BE2C (cell line): Measurements from ENCODE around the gene SPTBN1. TPM values are rescaled to one million over a fixed set of nuclear protein-coding genes. Genes with fewer than 3 reads are reported as not detected.

Experiments
- DNase-seq: peaks from one replicate; pipeline ENCODE4 v3.0.0-alpha.2; 2020
- H3K27me3 ChIP-seq: fragments of 250-450 bp; sonication (Bioruptor Pico); 2 replicates; pipeline ENCODE4 v1.5.1; 2020; ENCODE audit warnings: mild to moderate bottlenecking
- H3K36me3 ChIP-seq: fragments of 250-450 bp; sonication (Bioruptor Pico); 2 replicates; pipeline ENCODE4 v1.5.1; 2020; ENCODE audit warnings: mild to moderate bottlenecking
- H3K4me1 ChIP-seq: fragments of 250-450 bp; sonication (Bioruptor Pico); 2 replicates; pipeline ENCODE4 v1.5.1; 2020
- H3K4me3 ChIP-seq: 2 replicates; pipeline ENCODE4 v1.5.1; 2011; ENCODE audit warnings: low read depth, low read length
- H3K9me3 ChIP-seq: fragments of 250-450 bp; sonication (Bioruptor Pico); 2 replicates; pipeline ENCODE4 v1.5.1; 2020
- polyA plus RNA-seq: library from polyadenylated mRNA; unstranded; fragments of >200 nt; gene quantifications from one replicate; pipeline ENCODE4 v1.2.1, GENCODE V29; 2012; ENCODE audit warnings: low read depth, missing spikeins; ENCODE audit not compliant: insufficient read length, insufficient read depth
- TF ChIP-seq, protein P1 (sequence below): IDR thresholded peaks from 2 replicates; pipeline ENCODE4 v1.5.1; 2012; ENCODE audit warnings: mild to moderate bottlenecking, low read depth, low read length

The SPTBN1 gene
- polyA plus RNA-seq = 135 TPM

DNA sequence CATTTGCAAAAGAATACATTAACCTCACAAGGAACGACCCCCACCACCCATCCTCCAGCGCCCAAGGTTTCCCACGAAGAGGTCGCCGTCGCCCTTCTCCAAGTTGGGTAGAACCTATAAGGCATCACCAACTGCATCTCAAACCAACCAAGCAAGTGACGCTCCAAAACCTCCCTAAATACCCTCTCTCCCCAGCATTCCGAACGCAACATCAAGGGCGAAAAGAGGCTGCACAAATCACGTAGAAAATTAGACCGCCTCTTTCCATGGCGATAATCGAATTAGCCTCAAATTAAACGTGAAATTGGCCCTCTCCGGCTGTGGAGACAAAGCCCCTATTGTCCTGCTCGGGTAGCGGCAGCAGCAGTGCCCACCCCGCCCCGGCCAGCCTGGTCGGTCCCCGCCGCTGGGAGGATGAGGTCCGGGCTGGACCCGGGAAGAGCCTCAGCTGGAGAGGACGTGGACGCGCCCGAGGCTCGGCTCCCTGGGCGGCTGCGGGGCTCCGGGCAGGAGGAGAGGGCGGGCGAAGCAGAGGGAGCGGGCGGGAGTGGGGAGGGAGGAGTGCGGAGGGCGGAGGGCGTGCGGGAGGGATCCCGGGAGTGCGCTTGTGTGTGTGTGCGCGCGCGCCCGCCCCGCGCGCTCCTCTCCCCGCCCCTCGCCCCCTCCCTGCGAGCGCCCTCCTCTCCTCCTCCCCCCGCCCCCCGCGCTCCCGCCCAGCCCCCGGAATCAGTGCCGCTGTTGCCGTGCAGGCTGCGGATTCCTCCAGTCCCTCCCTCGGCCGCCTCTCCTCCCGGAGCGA is at the start of gene SPTBN1:
SPTBN1 (plus strand) TSS at position 765 of the 799 bp plus-strand sequence. CDS start 70,092 bp downstream, outside the sequence.
- Histone ChIP-seq H3K27me3 (no peaks in the 10 kb centered on the region), H3K36me3 (no peaks in the 10 kb centered on the region; the same call in 1 of the 2 replicates), H3K4me3 (peak within 1 kb of the TSS; percentile 80), H3K4me1 (no peaks in the 10 kb centered on the region), H3K9me3 (no peaks in the 10 kb centered on the region)
- DNase-seq = peak; percentile 86
- TF ChIP-seq, protein P1, sequence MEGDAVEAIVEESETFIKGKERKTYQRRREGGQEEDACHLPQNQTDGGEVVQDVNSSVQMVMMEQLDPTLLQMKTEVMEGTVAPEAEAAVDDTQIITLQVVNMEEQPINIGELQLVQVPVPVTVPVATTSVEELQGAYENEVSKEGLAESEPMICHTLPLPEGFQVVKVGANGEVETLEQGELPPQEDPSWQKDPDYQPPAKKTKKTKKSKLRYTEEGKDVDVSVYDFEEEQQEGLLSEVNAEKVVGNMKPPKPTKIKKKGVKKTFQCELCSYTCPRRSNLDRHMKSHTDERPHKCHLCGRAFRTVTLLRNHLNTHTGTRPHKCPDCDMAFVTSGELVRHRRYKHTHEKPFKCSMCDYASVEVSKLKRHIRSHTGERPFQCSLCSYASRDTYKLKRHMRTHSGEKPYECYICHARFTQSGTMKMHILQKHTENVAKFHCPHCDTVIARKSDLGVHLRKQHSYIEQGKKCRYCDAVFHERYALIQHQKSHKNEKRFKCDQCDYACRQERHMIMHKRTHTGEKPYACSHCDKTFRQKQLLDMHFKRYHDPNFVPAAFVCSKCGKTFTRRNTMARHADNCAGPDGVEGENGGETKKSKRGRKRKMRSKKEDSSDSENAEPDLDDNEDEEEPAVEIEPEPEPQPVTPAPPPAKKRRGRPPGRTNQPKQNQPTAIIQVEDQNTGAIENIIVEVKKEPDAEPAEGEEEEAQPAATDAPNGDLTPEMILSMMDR = no peak

DNA sequence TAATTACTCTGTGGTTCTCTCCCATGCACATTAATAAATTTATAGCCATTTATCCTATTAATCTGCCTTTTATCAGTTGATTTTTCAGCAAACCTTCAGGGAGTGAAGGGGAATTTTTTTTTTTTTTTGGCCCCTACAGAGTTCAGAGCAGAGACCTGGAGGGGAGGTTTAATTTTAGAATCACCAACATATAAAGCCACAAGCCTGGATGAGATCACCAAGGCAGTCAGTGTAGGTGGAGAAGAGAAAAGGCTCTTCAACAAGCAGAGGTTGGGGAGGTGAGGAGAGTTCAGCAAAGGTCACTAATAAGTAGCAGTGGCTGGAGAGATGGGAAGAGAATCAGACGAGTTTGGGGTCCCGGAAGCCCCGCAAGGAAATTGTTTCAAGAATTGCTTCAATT is 48.4 kb upstream of the SPTBN1 start:
- TF ChIP-seq, protein P1 = no peak
- no peak overlapping the region for H3K4me3 ChIP-seq
- H3K4me1 ChIP-seq = peaks cover 5% of the 10 kb centered on the region; the same call in 1 of the 2 replicates
- DNase-seq = no peak
- no peaks in the 10 kb centered on the region for H3K36me3 ChIP-seq
- no peaks in the 10 kb centered on the region for H3K9me3 ChIP-seq
- H3K27me3 ChIP-seq = no peaks in the 10 kb centered on the region

DNA sequence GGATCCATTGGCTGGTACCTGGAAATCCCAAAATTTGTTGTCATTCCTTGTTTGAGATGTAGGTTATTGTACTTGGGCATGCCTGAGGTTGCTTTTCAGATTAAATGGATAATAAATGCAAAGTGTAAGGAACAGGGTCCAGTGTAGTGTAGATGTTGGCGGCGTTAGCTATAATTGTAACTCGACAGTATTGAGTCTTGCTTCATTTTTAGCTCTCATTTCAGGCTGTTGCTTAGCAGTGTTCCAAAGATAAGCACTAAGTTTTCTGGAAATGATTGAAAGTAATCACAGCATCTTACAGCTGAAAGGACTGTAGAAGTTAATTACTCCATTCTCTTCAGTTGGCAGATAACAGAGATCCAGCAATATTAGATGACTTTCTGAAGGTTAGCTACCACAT is 47.8 kb upstream of the SPTBN1 start:
- no peaks in the 10 kb centered on the region for H3K36me3 ChIP-seq
- H3K27me3 ChIP-seq = no peaks in the 10 kb centered on the region
- no peaks in the 10 kb centered on the region for H3K9me3 ChIP-seq
- TF ChIP-seq, protein P1 = no peak
- H3K4me1 ChIP-seq = peaks cover 5% of the 10 kb centered on the region; the same call in 1 of the 2 replicates
- no peak overlapping the region for H3K4me3 ChIP-seq
- no peak for DNase-seq

DNA sequence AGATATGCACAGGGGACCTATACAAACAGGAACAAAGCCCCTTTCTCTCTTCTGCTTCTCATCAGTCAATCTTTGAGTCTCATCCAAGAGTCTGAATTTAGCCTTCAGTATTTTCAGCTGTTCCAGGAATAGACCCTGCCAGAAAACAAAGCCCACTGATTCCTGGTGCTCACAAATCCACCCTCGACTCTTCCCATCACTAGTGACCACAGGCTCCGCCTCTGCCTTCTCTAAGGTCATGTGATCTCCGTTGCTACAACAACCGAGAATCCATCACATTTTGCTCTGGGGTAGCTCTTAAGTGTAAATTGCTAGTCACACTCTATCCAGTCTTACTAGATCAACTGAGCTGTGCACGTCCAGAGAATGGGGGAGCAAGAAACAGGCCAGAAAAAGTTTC is 46.4 kb upstream of the SPTBN1 start:
- H3K27me3 ChIP-seq = no peaks in the 10 kb centered on the region
- no peak for DNase-seq
- H3K4me3 ChIP-seq = no peak overlapping the region
- H3K36me3 ChIP-seq = no peaks in the 10 kb centered on the region
- H3K4me1 ChIP-seq = peaks cover 5% of the 10 kb centered on the region; the same call in 1 of the 2 replicates
- TF ChIP-seq, protein P1 = no peak
- H3K9me3 ChIP-seq = no peaks in the 10 kb centered on the region

DNA sequence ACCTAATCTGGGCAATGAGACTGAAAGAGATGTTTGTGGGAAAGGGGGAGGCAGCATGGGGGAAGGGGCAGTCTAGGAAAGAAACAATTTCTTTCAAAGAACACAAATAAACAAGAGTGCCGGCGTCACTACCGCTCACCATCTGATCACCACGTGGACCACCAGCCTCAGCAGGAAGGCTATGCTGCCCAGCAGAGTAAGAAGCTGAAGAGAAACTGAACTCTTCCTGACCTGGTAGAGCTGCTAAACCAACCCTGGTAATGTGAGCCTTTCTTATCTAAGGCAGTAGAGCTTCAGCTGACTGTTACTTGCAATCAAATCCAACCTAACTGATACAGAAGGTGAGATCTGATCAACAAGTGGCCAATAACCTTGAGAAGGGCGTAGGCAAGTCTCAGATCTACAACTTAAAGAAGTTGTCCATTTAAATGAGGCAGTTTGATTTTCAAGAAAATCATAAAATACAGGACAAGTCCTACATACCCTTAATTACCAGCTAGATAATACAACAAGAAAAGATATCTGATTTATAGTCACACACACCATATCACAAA is 44.2 kb upstream of the SPTBN1 start:
- Histone ChIP-seq H3K9me3 (no peaks in the 10 kb centered on the region), H3K4me1 (peaks cover 5% of the 10 kb centered on the region; the same call in 1 of the 2 replicates), H3K27me3 (no peaks in the 10 kb centered on the region), H3K36me3 (no peaks in the 10 kb centered on the region), H3K4me3 (no peak overlapping the region)
- no peak for DNase-seq
- TF ChIP-seq, protein P1 = no peak

DNA sequence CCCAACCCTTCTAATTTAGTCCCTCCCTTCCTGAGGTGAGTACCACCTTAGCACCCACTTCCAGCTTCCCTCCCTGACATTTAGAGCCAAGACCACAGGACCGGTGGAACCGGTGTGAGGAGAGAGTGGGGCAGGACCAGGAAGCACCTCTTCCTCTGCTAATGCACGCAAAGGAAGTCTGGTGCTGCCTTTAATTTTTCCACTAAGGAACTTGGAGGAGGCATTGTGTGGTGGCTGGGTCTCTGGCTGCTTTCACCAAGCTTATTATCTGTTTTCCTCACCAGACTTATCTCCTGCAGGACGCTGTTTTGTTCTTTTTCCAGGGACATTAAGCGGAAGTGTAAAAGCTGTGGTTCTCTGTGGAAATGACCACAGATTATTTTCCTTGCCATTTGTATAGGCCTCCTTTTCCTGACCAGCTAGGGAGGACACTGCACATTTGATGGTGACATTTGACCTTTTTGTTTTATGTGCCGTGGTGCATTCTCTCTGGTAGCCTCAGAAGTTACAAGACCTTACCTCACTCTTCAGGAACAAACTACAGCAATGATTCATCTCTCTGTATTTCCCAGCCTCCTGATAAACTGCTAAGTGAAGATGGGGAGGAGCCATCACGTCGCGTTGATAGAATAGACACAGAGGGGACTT is 39.8 kb upstream of the SPTBN1 start:
- no peak for DNase-seq

More for the DNA sequence above, 39.8 kb upstream of the SPTBN1 start:
- Histone ChIP-seq H3K4me1 (no peaks in the 10 kb centered on the region), H3K4me3 (no peak overlapping the region), H3K36me3 (no peaks in the 10 kb centered on the region), H3K27me3 (no peaks in the 10 kb centered on the region), H3K9me3 (no peaks in the 10 kb centered on the region)
- TF ChIP-seq, protein P1 = no peak
